Neuronal stem cell (in vitro differentiated cells): ENCODE data around the gene STAG2.
"Not testable (repeated sequence)": the region's sequence is repeated elsewhere in the genome, so short reads cannot be mapped to it uniquely, and the experiment has no call there.

ENCODE experiments used
- DNase-seq: peaks from one replicate; pipeline ENCODE4 v3.0.0-alpha.2; 2013; ENCODE audit warnings: low spot score
- H2AFZ ChIP-seq: one replicate; pipeline ENCODE4 v1.6.1; 2013; ENCODE audit warnings: mild to moderate bottlenecking, low read length, inconsistent platforms
- H2AK5ac ChIP-seq: 2 replicates; pipeline ENCODE4 v1.6.1; 2013; ENCODE audit warnings: low read depth, mild to moderate bottlenecking, inconsistent platforms, low read length, moderate library complexity, mixed read lengths
- H2BK120ac ChIP-seq: 2 replicates; pipeline ENCODE4 v1.6.1; 2013; ENCODE audit warnings: low read depth, mild to moderate bottlenecking, inconsistent platforms, low read length, moderate library complexity, mixed read lengths
- H2BK12ac ChIP-seq: one replicate; pipeline ENCODE4 v1.6.1; 2013; ENCODE audit warnings: low read length, inconsistent platforms
- H2BK15ac ChIP-seq: 2 replicates; pipeline ENCODE4 v1.6.1; 2013; ENCODE audit warnings: mild to moderate bottlenecking, low read length, inconsistent platforms, mixed read lengths
- H2BK5ac ChIP-seq: one replicate; pipeline ENCODE4 v1.6.1; 2013; ENCODE audit warnings: inconsistent platforms, mild to moderate bottlenecking, low read length, moderate library complexity
- H3K14ac ChIP-seq: one replicate; pipeline ENCODE4 v1.6.1; 2013; ENCODE audit warnings: low read length, inconsistent platforms
- H3K18ac ChIP-seq: 2 replicates; pipeline ENCODE4 v1.6.1; 2013; ENCODE audit warnings: low read length, inconsistent platforms
- H3K23ac ChIP-seq: 2 replicates; pipeline ENCODE4 v1.6.1; 2013; ENCODE audit warnings: low read depth, mild to moderate bottlenecking, mixed read lengths, low read length, inconsistent platforms; ENCODE audit not compliant: poor library complexity
- H3K27ac ChIP-seq: replicated peaks from 3 replicates; pipeline ENCODE4 v1.5.1; 2013; ENCODE audit warnings: low read length, inconsistent platforms
- H3K27me3 ChIP-seq, 3 experiments: 2 replicates each; pipeline ENCODE4 v1.6.1; 2013; ENCODE audit warnings: low read length in 3 of 3, mild to moderate bottlenecking in 2 of 3, inconsistent platforms in 1 of 3, low read depth in 1 of 3, mixed read lengths in 1 of 3, moderate library complexity in 1 of 3; ENCODE audit not compliant: control insufficient read depth in 3 of 3, insufficient read depth in 3 of 3
- H3K36me3 ChIP-seq, 2 donors: replicated peaks in 1 of 2; 2 replicates each; pipeline ENCODE4 v1.6.1; 2013; ENCODE audit warnings: low read length in 2 of 2; ENCODE audit not compliant: control insufficient read depth in 2 of 2, insufficient read depth in 2 of 2
- H3K4ac ChIP-seq: 2 replicates; pipeline ENCODE4 v1.6.1; 2013; ENCODE audit warnings: inconsistent platforms, mild to moderate bottlenecking, low read length, moderate library complexity
- H3K4me1 ChIP-seq, 2 donors: 1 replicate in 1 of 2; 2 replicates in 1 of 2; pipeline ENCODE4 v1.6.1; 2013; ENCODE audit warnings: low read length in 2 of 2, low read depth in 1 of 2; ENCODE audit not compliant: control insufficient read depth in 2 of 2, insufficient read depth in 1 of 2
- H3K4me2 ChIP-seq: one replicate; pipeline ENCODE4 v1.6.1; 2013; ENCODE audit warnings: mild to moderate bottlenecking, low read length, inconsistent platforms; ENCODE audit not compliant: insufficient read depth, poor library complexity, severe bottlenecking
- H3K4me3 ChIP-seq, 2 donors: 2 replicates each; pipeline ENCODE4 v1.5.1; 2013; ENCODE audit warnings: low read length in 2 of 2, mild to moderate bottlenecking in 2 of 2, inconsistent platforms in 1 of 2, moderate library complexity in 1 of 2
- H3K79me1 ChIP-seq: one replicate; pipeline ENCODE4 v1.6.1; 2013; ENCODE audit warnings: low read depth, mild to moderate bottlenecking, inconsistent platforms, low read length, moderate library complexity
- H3K9ac ChIP-seq: one replicate; pipeline ENCODE4 v1.6.1; 2013; ENCODE audit warnings: mild to moderate bottlenecking, low read depth, low read length, inconsistent platforms; ENCODE audit not compliant: poor library complexity
- H3K9me3 ChIP-seq, 2 donors: replicated peaks in 1 of 2; 2 replicates each; pipeline versions ENCODE3 to v1.6.1; 2013; ENCODE audit warnings: low read length in 2 of 2, mild to moderate bottlenecking in 2 of 2, inconsistent platforms in 1 of 2, low read depth in 1 of 2, mixed read lengths in 1 of 2, moderate library complexity in 1 of 2; ENCODE audit not compliant: control insufficient read depth in 2 of 2, insufficient read depth in 1 of 2
- H4K8ac ChIP-seq: one replicate; pipeline ENCODE4 v1.6.1; 2013; ENCODE audit warnings: low read depth, mild to moderate bottlenecking, inconsistent platforms, low read length, moderate library complexity
- H4K91ac ChIP-seq: one replicate; pipeline ENCODE4 v1.6.1; 2013; ENCODE audit warnings: low read length, low read depth, mild to moderate bottlenecking, inconsistent platforms; ENCODE audit not compliant: poor library complexity
- WGBS, 2 donors: extraction: QIAGEN DNeasy Blood & Tissue Kit; methylation state at CpG; one replicate each; pipeline ENCODE4 v1.1.7; 2013; ENCODE audit warnings: missing lambda C conversion rate in 2 of 2, mixed read lengths in 1 of 2; ENCODE audit not compliant: insufficient read length in 2 of 2, insufficient replicate concordance in 1 of 2; ENCODE audit errors: extremely low coverage in 2 of 2; 5-methylcytosine and 5-hydroxymethylcytosine counted together

The STAG2 gene

GRCh38 chrX:124097116-124097515 lies 135.6 kb downstream of the STAG2 start:
- H3K9me3 ChIP-seq = peaks cover 0 to 6% of the 10 kb centered on the region in 2 donors
- no peak overlapping the region for H2BK5ac ChIP-seq
- H3K18ac ChIP-seq = no peak overlapping the region
- H2BK15ac ChIP-seq = no peak overlapping the region
- H3K4ac ChIP-seq = no peak overlapping the region
- no peaks in the 10 kb centered on the region for H3K79me1 ChIP-seq
- no peak overlapping the region for H3K4me3 ChIP-seq
- no CpG with 5 or more reads among the region's 2 CpGs for WGBS, 2 donors
- H4K91ac ChIP-seq = no peak overlapping the region
- no peak overlapping the region for H2BK120ac ChIP-seq
- H3K4me1 ChIP-seq = no peaks in the 10 kb centered on the region
- no peak overlapping the region for H3K14ac ChIP-seq
- H3K27me3 ChIP-seq = no peaks in the 10 kb centered on the region
- H4K8ac ChIP-seq = no peak overlapping the region
- H3K4me2 ChIP-seq = no peak overlapping the region
- no peak overlapping the region for H3K9ac ChIP-seq
- H2AFZ ChIP-seq = no peak overlapping the region
- H2AK5ac ChIP-seq = no peak overlapping the region
- no peak overlapping the region for H2BK12ac ChIP-seq
- H3K36me3 ChIP-seq = peaks cover 0 to 92% of the 10 kb centered on the region in 2 donors
- H3K27ac ChIP-seq = no peak overlapping the region
- no peak overlapping the region for H3K23ac ChIP-seq
- DNase-seq = no peak

GRCh38 chrX:124098089-124098488 lies 136.6 kb downstream of the STAG2 start:
- no peak overlapping the region for H2BK12ac ChIP-seq
- H2BK15ac ChIP-seq = no peak overlapping the region
- no peak overlapping the region for H4K91ac ChIP-seq
- H3K23ac ChIP-seq = no peak overlapping the region
- no peak overlapping the region for H3K14ac ChIP-seq
- no peak overlapping the region for H3K27ac ChIP-seq
- H3K9ac ChIP-seq = no peak overlapping the region
- H3K4ac ChIP-seq = no peak overlapping the region
- H2AK5ac ChIP-seq = no peak overlapping the region
- peaks cover 0 to 91% of the 10 kb centered on the region in 2 donors for H3K36me3 ChIP-seq
- H3K18ac ChIP-seq = no peak overlapping the region
- no peak overlapping the region for H2BK5ac ChIP-seq
- no peaks in the 10 kb centered on the region for H3K4me1 ChIP-seq
- DNase-seq = no peak
- no peak overlapping the region for H2BK120ac ChIP-seq
- no peaks in the 10 kb centered on the region for H3K79me1 ChIP-seq
- H3K9me3 ChIP-seq = peaks cover 0 to 2% of the 10 kb centered on the region in 2 donors
- no peak overlapping the region for H2AFZ ChIP-seq
- no peak overlapping the region for H3K4me2 ChIP-seq
- H3K4me3 ChIP-seq = no peak overlapping the region
- H4K8ac ChIP-seq = no peak overlapping the region
- H3K27me3 ChIP-seq = no peaks in the 10 kb centered on the region

- no peak overlapping the region for H4K91ac ChIP-seq
These were observed 142.5 kb downstream of the STAG2 start for GRCh38 chrX:124103966-124104365.

GRCh38 chrX:124104512-124104911 lies 143.0 kb downstream of the STAG2 start:
- H3K27ac ChIP-seq, H3K79me1 ChIP-seq, H2BK15ac ChIP-seq, H3K4me2 ChIP-seq, H2AK5ac ChIP-seq, H2BK12ac ChIP-seq, H2BK5ac ChIP-seq, H4K8ac ChIP-seq, H3K4me1 ChIP-seq, H3K9me3 ChIP-seq, DNase-seq, H3K27me3 ChIP-seq, H3K4ac ChIP-seq, H3K14ac ChIP-seq, H3K9ac ChIP-seq, H3K18ac ChIP-seq, H2BK120ac ChIP-seq, H3K4me3 ChIP-seq, H2AFZ ChIP-seq, H3K23ac ChIP-seq, H4K91ac ChIP-seq: not testable (repeated sequence)
- no CpG with 5 or more reads among the region's 7 CpGs for WGBS, 2 donors
- peaks cover 0 to 40% of the 10 kb centered on the region in 2 donors for H3K36me3 ChIP-seq

More at GRCh38 chrX:124103966-124104365, 142.5 kb downstream of the STAG2 start:
- H2BK120ac ChIP-seq = no peak overlapping the region
- H3K36me3 ChIP-seq = peaks cover 0 to 45% of the 10 kb centered on the region in 2 donors
- H3K27me3 ChIP-seq = no peaks in the 10 kb centered on the region
- H3K9ac ChIP-seq = no peak overlapping the region
- H3K14ac ChIP-seq = no peak overlapping the region
- H2BK12ac ChIP-seq = no peak overlapping the region
- no peak overlapping the region for H2BK15ac ChIP-seq
- H3K9me3 ChIP-seq = peaks cover 0 to 4% of the 10 kb centered on the region in 2 donors
- no peak overlapping the region for H4K8ac ChIP-seq
- no peak overlapping the region for H2AFZ ChIP-seq
- H2AK5ac ChIP-seq = no peak overlapping the region
- no peak overlapping the region for H3K4me2 ChIP-seq
- no CpG with 5 or more reads among the region's 5 CpGs for WGBS, 2 donors
- H3K4ac ChIP-seq = no peak overlapping the region
- no peak overlapping the region for H3K4me3 ChIP-seq
- H3K27ac ChIP-seq = no peak overlapping the region
- H3K4me1 ChIP-seq = no peaks in the 10 kb centered on the region
- no peak overlapping the region for H2BK5ac ChIP-seq
- no peak for DNase-seq
- H3K79me1 ChIP-seq = no peaks in the 10 kb centered on the region
- no peak overlapping the region for H3K23ac ChIP-seq
- H3K18ac ChIP-seq = no peak overlapping the region
